NCI-H146 treated with DMSO at 0.1 percent for 48 hours (cell line): Measurements from ENCODE around the gene BCLAF1.
"Not testable (repeated sequence)": the region's sequence is repeated elsewhere in the genome, so short reads cannot be mapped to it uniquely, and the experiment has no call there.

Source experiments
- DNase-seq: peaks from one replicate; lab custom pipeline; 2025; ENCODE audit not compliant: unreplicated experiment; lab: John Stamatoyannopoulos, UW

Gene BCLAF1

DNA sequence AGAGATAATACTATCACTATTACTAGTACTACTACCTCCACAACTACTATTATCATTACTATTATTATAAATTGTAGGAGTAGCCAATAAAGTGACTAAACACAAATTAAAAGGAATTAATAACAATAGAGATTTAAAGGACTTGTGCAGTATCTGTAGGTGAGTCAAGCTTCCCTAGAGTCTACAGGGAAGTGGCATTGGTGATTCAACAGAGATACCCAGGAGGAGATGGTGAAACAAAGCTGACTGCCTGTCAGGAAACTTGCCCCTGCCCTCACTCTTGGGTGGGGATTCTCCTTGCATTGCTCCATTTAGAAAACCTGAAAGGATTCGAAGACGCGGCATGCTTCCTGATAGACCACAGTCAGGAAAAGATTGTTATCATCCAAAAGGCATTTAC, 23.3 kb upstream of the BCLAF1 start:
- no peak for DNase-seq

DNA sequence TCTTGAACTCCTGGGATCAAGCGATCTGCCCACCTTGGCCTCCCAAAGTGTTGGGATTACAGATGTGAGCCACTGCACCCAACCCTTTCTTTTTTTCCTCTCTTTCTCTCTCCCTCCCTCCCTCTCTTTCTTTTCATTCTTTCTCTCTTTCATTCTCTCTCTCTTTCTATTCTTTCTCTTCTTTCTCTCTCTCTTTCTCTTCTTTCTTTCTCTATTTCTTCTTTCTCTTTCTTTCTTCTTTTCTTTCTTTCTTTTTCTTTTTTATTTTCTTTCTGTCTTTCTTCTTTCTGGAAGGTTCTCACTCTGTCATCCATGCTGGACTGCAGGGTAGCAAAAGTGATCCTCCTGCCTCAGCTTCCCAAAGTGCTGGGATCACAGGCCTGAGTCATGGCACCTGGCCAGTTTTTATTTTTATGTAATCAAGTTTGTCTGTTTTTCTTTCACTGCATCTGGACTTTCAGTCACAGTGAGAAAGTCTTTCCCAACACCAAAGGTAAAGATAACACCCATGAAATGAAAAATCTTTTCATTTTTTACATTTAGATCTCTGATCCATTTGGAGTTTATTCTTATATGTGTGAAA, 20.2 kb upstream of the BCLAF1 start:
- DNase-seq, result no peak

DNA sequence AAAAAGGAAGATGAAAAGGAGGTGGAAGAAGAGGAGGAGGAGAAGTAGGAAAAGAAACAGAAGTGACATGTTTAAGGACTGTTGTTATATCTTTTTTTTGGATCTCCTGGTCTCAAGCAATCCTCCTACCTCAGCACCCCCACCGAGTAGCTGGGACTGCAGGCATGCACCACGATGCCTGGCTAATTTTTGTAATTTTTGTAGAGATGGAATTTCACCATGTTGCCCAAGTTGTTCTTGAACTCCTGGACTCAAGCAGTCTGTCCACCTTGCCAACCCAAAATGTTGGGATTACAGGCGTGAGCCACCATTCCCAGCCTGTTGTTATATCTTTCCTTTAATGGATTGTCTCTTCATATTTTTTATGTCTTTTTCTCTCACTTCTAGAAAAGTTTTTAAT, 19.5 kb upstream of the BCLAF1 start:
- DNase-seq, result no peak

DNA sequence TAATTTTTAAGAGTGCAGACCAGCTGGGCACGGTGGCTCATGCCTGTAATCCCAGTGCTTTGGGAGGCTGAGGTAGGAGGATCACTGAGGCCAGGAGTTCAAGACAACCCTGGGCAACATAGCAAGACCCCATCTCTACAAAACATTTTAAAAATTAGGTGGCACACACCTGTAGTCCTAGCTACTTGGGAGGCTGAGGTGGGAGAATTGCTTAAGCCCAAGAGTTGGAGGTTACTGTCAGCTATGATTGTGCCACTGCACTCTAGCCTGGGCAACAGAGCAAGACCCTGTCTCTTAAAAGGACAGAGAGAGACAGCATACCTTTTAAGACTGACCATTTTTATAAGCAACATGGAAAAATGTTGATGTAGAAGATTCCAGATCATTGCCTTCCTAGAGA, 18.8 kb upstream of the BCLAF1 start:
- not testable (repeated sequence) for DNase-seq

DNA sequence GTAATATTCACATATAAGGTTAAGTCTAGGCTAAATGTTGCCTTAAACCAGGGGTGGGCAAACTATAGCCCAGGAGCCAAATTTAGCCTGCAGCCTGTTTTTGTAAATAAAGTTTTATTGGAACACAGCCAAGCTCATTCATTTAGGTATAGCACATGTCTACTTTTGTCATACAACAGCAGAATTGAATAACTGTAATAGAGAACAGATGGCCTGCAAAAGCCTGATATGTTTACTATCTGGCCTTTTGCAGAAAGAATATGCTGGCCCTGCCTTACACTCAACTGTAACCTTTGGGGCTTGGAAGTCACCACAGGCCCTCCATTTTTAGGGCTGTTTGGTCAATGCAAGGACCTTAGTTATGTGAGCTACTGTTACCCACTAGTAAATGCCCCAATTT, 17.7 kb upstream of the BCLAF1 start:
- DNase-seq, result no peak

DNA sequence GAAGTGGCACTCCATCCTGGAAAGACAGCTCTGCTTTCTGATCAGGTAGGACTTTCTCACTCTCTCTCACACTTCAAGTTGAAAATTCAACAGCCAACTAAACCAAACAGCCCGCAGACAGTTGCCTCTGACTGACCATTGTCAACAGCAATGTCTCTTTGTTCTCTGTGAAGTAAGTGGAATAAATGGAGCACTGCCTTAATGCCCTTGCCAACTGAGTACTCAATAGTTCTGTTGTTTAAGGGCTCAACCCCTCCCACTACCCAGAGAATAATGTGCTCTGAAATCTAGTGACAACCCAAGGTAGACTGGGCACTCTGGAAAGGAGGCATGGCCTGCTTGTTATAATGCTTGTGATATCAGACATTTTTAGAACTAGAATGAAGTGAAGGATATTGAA, 16.8 kb upstream of the BCLAF1 start:
- no peak for DNase-seq

DNA sequence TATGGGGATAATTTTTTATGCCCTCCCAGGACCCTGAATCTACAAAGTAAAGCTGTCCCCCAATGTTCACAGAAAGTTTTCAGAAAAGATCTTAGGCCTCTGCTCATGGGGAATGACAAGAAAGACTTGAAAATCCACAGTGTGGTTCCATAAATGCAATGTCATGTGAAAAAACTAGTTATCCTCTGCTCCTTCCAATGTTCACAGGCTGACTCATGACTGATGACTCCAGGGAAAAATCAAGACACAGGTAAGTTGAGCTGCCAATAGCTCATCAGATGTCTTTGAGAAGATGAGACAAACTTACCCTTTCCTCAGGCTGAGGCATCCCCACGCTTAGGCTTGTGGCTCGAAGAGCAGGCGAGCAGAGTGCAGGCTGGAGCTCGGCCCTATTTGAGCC, 14.8 kb upstream of the BCLAF1 start:
- no peak for DNase-seq

DNA sequence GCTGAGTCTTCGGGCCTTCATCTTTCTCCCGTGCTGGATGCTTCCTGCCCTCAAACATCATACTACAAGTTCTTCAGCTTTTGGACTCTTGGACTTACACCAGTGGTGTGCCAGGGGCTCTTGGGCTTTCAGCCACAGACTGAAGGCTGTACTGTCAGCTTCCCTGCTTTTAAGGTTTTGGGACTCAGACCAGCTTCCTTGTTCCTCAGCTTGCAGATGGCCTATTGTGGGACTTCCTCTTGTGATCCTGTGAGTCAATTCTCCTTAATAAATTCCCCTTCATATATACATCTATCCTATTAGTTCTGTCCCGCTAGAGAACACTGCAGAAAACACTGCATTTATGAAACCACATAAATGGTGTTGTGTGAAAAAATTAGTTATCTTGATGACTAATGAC, 13.9 kb upstream of the BCLAF1 start:
- no peak for DNase-seq

DNA sequence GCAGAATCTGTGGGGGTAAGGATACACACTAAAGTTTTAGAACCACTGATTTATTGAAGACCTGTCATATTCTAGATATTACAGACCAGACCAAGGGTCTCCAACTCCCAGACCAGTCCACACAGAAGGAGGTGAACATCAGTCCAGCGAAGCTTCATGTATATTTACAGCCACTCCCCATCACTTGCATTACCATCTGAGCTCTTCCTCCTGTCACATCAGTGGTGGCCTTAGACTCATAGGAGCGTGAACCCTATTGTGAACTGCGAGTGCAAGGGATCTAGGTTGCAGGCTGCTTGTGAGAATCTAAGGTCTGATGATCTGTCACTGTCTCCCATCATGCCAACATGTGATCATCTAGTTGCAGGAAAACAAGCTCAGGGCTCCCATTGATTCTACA, 5.0 kb upstream of the BCLAF1 start:
- no peak for DNase-seq

DNA sequence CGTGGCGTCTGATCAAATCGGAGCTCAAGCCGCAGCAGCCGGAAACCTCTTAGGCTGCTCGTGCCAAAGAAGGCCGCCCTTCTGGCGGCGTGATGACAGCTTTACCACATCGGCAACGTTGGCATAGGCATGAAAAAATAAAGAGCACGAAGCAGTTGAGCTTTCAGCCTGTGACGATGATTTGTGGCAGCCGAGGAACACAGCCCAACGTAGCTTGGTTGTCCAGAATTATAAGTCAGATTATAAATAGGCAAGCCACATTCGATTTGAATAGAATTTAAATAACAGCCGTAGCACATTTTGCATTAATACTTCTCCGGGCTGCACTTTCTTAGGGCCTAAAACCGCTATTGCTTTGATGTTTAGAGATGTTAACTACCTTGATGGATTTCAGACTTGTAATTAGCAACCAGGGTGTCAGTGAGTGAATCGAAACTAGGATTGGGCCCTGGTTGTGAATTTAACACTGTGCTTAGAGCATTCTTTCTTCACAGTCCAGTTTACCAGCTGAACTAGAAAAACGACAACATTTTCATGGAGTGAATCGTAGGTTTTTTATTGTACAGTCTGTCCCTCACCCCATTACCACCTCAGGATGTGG, 864 bp upstream of the BCLAF1 start:
- peak; percentile 86 for DNase-seq

DNA sequence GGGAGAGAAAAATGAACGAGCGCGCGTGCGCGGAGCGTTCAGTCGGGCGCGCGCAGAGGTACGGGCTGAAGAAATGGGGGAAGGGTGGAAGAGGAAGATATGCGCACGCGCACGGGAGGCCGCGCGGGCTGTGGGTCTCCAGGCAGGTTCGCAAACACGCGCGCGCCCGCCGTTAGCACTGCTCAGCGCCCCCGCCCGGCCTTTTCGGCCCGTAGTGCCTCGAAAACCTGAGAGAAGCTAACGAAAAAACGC, 393 bp downstream of the BCLAF1 start:
- peak; percentile 92 for DNase-seq

DNA sequence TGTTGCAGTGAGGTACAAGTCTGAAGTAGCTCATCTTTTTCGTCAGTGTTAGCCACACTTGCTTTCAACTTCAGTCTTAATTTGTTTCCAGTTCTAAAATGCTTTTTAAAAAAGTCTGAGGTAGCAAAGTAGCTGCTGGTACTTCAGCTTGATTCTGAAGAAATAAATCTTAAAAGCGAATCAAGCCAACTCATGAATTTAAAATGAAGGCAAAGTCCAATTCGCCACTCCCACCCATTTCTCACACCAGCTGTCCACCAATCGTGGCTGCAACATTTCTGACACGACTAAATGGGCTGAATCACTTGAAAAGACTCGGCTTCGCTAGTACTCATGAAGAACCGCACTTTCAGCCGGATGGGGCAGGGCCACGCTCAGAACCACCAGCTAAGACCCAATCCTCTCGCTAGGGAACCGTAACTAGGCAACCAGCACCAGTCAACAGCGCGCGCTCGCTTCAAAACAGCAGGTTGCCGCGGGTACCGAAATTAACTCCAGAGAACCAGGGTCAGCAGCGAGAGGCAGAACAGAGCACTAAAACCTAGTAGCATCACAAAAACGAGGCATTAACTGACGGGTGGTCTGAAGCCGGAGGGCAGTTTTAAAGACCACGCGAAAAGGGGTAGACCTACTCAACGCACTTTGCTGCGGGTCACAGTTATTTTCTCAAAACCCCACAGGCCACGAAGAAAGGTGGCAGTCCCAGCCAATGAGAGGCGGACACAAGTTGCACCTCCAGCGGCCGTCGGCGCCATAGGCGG, 900 bp downstream of the BCLAF1 start:
- DNase-seq, result peak; percentile 92

DNA sequence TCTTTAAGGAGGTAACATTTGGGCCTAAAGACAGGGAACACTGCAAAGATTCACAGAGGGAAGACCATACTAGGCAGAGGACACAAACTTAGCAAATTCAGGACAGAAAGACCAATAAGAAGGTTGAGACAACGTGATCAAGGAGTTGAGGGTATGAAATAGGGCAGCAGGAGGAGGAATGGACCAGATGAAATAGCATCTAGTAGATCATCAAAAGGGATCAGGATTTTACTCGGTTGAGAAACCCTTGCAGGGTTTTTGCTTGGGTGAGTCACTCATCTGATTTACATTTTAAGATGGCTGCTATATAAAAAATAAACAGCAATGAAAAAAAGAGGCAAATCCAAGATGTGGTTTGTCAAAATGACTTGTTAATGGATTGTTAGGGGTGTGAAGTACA, 4.7 kb downstream of the BCLAF1 start:
- no peak for DNase-seq

DNA sequence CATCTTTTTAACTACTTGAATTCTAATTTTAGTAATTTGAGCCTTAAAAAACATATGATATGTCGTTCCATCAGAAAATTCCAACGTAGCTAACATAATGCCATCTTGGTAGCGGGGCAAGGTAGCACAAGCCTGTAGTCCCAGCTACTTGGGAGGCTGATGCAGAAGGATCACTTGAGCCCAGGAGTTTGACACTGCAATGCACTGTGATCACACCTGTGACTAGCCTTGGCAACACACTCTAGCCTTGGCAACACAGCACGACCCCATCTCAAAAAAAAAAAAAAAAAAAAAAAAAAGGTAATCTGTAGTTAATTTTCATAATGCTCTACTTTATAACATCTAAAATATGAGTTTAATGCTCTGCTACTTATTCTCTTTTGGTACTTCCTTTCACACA, 6.7 kb downstream of the BCLAF1 start:
- no peak for DNase-seq

DNA sequence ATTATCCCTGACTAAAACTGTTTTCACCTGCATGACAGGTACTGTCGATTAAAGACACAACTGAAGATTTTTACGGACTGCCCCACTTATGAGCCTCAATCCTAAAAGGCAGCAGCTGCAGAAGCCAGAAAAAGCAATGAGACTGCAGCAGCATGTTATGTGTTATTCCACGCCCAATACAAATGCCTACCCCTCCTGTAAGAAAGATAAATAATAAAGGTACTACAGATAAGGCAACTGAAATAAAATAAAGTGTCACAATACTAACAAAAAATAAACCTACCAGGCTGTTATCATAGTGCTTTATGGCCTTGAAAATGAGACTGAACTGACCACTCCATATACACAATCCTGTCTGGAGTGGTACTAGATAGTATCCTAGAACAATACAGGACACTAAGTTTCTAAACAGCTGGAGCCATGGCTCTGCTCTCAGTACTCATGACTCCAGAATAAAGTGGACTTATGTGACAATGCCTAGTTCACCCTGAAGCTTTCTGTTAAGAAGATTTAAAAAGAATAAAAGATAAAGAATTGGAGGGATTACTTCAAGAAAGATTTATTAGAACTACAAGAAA, 9.5 kb downstream of the BCLAF1 start:
- DNase-seq, result no peak

DNA sequence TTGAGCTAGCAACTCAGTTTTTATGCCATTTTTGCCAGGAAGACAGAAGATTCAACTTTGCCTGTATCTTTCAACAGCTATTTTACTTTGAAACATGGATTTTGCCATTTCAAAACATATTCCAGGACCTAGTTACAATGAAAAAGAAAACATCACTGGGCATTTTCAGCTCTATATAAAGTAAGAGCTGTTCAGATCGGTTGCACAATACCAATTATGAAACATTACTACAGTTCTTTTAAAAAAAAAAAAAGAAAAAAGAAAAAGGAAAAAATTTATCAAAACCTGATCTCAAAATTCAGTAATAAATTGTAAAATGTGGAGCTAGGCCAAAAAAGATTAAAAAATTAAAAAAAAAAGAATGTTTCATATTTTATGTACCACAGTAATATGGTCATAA, 15.6 kb downstream of the BCLAF1 start:
- no peak for DNase-seq

DNA sequence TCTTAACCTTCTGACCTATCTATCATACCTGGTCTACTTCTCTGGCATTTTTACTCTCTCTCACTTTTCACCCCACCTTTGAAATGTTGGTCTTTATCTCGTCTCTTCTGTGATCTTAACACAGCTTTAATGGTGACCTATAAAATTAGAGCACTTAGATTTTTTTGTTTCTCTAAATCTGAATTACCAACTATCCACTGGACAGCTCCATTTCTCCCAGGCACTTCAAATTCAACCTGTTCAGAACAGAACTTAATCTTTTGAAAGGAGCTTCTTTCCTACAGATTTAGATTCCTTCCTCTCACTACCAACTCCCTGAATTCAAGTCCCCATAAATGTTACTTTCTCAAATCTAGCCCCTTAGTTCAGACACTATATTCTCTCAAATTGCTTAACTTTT, 24.5 kb downstream of the BCLAF1 start:
- no peak for DNase-seq

DNA sequence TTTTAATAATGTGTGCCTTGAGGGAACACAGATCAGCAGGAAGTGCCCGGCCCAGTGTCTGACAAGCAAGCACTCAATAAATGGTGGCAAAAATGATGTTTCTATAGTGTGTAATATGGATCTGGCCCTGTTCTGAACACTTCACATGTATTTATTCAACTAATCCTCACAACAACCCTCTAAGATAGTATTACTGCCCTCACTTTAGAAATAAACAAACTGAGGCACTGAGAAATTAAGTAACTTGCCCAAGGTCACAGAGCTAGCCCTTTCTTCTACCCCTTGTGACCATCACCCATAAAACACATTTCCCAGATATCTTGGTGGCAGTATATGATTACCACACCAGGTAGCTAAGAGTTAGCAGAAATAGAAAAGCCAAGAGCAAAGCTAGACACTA, 26.7 kb downstream of the BCLAF1 start:
- DNase-seq, result no peak

DNA sequence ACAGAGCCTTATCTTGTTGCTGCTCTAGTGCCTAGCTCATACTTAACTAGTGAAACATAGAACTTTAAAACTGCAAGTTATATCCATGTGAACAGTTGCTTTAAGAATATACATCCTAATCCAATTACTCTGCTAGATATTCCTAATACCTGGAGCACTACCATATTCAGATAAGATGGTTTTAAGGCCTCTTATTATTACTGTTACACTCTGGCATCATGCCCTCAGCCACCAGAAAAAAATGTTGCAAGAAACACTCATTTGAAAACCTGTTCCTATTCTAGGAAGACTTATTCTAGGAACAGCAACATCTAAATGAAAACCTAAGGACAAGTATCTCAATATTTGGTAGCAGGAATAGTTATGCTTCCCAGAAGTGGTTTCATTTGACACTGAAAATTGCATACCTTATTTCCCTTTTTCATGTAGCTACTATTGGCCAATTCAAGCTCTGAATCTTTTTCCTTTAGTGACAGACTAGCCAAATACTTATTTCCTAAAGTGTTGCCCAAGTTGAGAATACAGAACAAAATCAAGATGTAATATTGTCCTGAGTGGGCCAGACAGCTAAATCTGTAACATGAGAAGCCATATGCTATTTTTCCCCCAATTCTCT, 34.7 kb downstream of the BCLAF1 start:
- DNase-seq, result no peak

DNA sequence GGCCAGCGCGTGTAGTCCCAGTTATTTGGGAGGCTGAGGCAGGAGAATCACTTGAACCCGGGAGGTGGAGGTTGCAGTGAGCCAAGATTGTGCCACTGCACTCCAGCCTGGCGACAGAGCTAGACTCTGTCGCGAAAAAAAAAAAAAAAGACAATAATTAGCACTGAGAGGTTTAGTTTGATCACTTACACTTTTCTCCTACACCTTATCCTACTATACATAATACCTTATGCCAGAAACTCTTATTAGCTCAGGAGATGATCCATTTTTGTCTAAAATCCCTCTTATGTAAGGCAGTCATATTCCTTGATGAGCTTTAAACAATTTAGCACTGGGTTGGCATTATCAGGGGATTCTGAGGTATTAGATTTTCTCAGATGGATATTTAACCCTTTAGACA, 35.9 kb downstream of the BCLAF1 start:
- DNase-seq, result no peak

DNA sequence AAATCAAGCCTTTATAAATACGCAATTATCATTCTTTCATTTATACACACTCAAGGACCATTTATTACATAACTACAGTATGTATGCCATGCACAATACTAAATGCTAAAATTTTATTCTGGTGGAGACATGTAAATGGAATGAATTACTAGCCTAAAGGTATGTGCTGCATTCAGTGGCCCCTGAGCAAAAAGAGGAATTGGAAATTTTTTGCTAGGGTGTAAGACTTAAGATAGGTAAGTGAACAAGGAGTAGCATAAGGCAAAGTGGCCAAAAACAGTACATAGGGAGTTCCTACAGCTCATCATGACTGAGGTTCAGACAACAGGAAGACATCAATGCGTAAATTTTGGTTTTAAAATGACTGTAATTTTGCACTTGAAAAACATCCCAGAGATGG, 37.2 kb downstream of the BCLAF1 start:
- no peak for DNase-seq

DNA sequence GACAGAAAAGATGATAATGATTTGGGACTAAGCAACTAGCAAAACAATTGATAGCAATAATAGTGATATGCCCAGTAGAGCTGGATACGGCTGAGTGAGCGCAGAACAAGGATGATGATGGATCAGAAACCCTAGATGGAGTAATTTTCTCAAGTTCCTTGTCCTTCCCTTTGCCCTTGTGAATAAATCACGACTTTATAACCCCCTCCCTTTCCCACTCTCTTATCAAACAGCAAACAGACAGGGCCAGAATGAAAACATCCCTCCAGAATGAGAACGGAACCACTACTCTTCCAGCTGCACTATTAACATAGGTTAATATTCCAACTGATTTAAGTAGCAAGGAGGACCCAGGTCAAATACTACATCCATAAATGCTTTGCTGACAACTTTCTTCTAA, 38.3 kb downstream of the BCLAF1 start:
- no peak for DNase-seq
